Hematopoietic multipotent progenitor cell treated with erythropoietin and hydrocortisone succinate and interleukin-3 and kit ligand, for 8 days (in vitro differentiated cells): ENCODE results near the gene PLXNA4.

Experiments used
- DNase-seq: peaks from one replicate; pipeline ENCODE4 v3.0.0-alpha.2; 2015

PLXNA4 gene

GRCh38 chr7:132225216-132226030, 350.8 kb downstream of the PLXNA4 start:
- no peak for DNase-seq

- DNase-seq, result no peak
Observed at GRCh38 chr7:132221356-132221755, 354.9 kb downstream of the PLXNA4 start.

GRCh38 chr7:132220060-132220459, 356.2 kb downstream of the PLXNA4 start:
- no peak for DNase-seq

- DNase-seq, result no peak
Observed at GRCh38 chr7:132218876-132219275, 357.4 kb downstream of the PLXNA4 start.

GRCh38 chr7:132216847-132217525, 359.3 kb downstream of the PLXNA4 start:
- no peak for DNase-seq

- DNase-seq, result no peak
Observed at GRCh38 chr7:132214452-132214851, 361.8 kb downstream of the PLXNA4 start.

- DNase-seq, result no peak
Observed at GRCh38 chr7:132213583-132213982, 362.7 kb downstream of the PLXNA4 start.

GRCh38 chr7:132211971-132212370, 364.3 kb downstream of the PLXNA4 start:
- DNase-seq, result no peak

- no peak for DNase-seq
Observed at GRCh38 chr7:132210821-132211220, 365.4 kb downstream of the PLXNA4 start.

- no peak for DNase-seq
Observed at GRCh38 chr7:132207782-132208181, 368.5 kb downstream of the PLXNA4 start.

- no peak for DNase-seq
Observed at GRCh38 chr7:132207211-132207610, 369.1 kb downstream of the PLXNA4 start.

GRCh38 chr7:132206594-132206993, 369.7 kb downstream of the PLXNA4 start:
- DNase-seq, result no peak

- DNase-seq, result no peak
Observed at GRCh38 chr7:132205509-132205908, 370.8 kb downstream of the PLXNA4 start.

GRCh38 chr7:132203021-132203420, 373.2 kb downstream of the PLXNA4 start:
- no peak for DNase-seq

- no peak for DNase-seq
Observed at GRCh38 chr7:132202541-132202940, 373.7 kb downstream of the PLXNA4 start.

GRCh38 chr7:132200141-132200540, 376.1 kb downstream of the PLXNA4 start:
- DNase-seq, result no peak

GRCh38 chr7:132199626-132200025, 376.6 kb downstream of the PLXNA4 start:
- no peak for DNase-seq

- no peak for DNase-seq
Observed at GRCh38 chr7:132197772-132198171, 378.5 kb downstream of the PLXNA4 start.

GRCh38 chr7:132193898-132194297, 382.4 kb downstream of the PLXNA4 start:
- DNase-seq, result no peak

GRCh38 chr7:132192809-132193208, 383.5 kb downstream of the PLXNA4 start:
- DNase-seq, result no peak

- no peak for DNase-seq
Observed at GRCh38 chr7:132191418-132191817, 384.9 kb downstream of the PLXNA4 start.

GRCh38 chr7:132190683-132191082, 385.6 kb downstream of the PLXNA4 start:
- no peak for DNase-seq

GRCh38 chr7:132189881-132190280, 386.4 kb downstream of the PLXNA4 start:
- DNase-seq, result no peak
